GM19467 (cell line): ENCODE measurements around the gene SLC17A8.

Source experiments
- ATAC-seq: cut with Tn5 transposase; IDR thresholded peaks from one replicate; pipeline ENCODE4 v1.9.1; 2021; ENCODE audit warnings: mild to moderate bottlenecking, moderate library complexity; ENCODE audit not compliant: unreplicated experiment

The SLC17A8 gene

GRCh38 chr12:100368066-100368465 is 11.2 kb downstream of the SLC17A8 start:
- no peak for ATAC-seq

- no peak for ATAC-seq
Measured at GRCh38 chr12:100371146-100371545, 14.3 kb downstream of the SLC17A8 start.

DNA sequence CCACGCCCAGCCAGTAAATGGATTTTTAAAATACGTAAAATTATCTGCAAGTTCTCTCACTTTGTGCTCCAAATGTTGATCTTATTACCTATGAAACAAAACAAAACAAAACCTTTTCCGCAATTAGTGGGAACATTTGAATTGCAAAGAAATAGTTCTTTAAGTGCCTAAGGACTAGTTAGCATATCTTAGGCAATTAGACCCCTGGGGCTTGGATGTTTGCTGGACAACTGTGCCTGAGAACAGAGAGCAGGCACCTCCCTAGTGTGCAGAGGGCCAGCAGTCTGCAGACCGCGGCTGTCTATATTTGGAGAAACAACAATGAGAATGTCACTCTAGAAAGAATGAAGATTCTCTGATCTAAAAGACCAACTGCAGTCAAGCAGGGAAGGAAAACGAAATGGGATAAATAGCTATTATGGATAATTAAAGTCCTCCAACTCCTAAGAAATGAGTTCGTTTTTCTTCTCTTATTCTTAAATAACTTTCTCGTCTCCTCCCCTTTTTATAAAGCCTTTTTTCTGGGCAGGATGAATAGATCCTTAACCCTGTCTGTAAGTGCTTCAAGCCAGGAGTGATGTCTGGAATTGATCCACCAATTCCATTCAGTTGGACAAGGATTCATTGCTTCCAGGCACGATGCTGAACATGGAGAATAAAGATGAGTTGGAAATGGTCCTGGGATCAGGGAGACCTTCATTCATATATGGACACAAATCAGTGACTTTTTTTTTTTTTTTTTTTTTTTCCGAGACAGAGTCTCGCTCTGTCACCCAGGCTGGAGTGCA is 16.2 kb downstream of the SLC17A8 start:
- ATAC-seq, result no peak

GRCh38 chr12:100375038-100375735 is 18.3 kb downstream of the SLC17A8 start:
- no peak for ATAC-seq

DNA sequence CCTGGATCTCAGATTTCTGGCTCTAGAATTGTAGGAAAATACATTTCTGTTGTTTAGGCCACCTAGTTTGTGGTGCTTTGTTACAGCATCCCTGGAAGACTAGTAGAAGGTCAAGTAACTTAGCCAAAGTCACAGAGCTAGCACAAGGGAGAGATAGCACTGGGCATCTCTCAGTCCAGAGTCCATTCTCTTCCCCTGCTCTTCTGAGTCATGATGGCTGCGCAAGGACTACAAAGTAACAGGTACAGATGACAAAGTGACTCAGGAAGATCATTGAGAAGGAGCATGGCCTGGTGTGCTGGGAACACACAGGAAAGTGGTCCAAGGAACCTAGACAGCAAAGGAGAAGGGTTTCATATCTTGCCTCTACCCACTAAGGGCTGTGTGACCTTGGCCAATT is 19.3 kb downstream of the SLC17A8 start:
- no peak for ATAC-seq

GRCh38 chr12:100381379-100381778 is 24.5 kb downstream of the SLC17A8 start:
- no peak for ATAC-seq

GRCh38 chr12:100382338-100382737 is 25.5 kb downstream of the SLC17A8 start:
- no peak for ATAC-seq

GRCh38 chr12:100383586-100384558 is 27.0 kb downstream of the SLC17A8 start:
- ATAC-seq, result no peak

- no peak for ATAC-seq
Measured at GRCh38 chr12:100384559-100384935, 27.7 kb downstream of the SLC17A8 start.

- ATAC-seq, result no peak
Measured at GRCh38 chr12:100388382-100388781, 31.5 kb downstream of the SLC17A8 start.

GRCh38 chr12:100391856-100392255 is 35.0 kb downstream of the SLC17A8 start:
- ATAC-seq, result no peak

- ATAC-seq, result no peak
Measured at GRCh38 chr12:100393200-100393599, 36.3 kb downstream of the SLC17A8 start.

DNA sequence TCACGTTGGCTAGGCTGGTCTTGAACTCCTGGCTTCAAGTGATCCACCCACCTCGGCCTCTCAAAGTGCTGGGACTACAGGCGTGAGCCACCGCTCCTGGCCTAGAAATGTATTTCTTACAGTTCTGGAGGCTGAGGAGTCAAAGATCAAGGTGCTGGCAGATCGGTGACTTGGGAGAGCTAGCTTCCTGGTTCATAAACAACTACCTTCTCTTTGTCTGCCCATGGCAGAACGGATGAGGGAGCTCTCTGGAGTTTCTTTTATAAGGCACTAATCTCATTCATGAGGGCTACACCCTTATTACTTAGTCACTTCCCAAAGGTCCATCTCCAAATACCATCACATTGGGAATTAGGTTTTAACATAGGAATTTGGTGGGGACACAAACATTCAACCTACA is 38.9 kb downstream of the SLC17A8 start:
- ATAC-seq, result no peak

DNA sequence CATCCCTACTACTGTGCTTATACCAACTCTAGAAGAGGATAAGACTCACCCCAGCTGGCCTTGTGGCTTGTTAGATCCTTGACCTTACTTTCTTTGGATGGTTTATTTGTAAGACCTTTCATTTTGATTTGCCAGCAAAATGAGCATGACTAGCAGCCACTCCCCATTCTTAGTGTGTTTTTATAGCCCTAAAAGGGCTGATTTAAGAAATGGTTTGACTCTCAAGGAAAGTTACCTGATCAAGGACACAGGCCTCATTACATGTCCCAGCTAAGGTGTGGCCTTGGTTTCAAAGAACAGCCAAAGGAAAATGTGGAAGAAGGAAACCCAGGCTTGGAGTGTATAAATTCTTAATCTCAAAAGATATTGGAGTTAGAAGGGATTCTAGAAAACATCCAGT is 41.4 kb downstream of the SLC17A8 start:
- no peak for ATAC-seq

DNA sequence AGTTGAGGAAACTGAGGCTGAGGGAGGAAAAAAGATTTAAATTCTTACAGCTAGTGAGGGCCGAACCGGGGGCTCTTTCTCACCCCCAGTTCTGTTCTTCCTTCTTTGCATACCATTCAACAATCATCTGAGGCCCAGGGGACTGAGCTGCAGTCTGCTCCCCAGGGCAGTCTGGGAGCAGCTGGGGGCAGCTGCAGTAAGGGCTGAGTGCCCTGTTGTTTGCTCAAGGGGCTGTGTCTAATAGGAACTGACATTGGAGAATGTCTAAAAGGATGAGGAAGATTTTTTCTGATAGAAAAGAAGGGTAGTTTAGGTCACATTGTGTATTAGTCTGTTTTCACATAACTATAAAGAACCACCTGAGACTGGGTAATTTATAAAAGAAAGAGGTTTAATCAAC is 42.2 kb downstream of the SLC17A8 start:
- ATAC-seq, result no peak

DNA sequence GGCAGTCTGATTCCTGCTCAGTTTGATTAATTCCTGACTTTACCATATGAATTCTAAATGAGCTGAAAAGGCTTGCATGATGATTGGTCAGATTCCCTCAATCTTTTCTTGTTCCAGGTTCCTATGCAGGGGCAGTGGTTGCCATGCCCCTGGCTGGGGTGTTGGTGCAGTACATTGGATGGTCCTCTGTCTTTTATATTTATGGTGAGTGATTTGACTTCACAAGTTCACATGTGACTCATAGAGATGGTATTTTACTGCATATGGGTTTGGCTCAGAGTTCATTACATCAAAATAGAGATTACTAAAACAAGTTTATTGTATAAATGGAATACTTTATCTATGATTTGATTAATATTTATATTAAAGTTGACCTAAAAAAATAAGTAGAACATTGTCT is 44.8 kb downstream of the SLC17A8 start:
- ATAC-seq, result no peak

DNA sequence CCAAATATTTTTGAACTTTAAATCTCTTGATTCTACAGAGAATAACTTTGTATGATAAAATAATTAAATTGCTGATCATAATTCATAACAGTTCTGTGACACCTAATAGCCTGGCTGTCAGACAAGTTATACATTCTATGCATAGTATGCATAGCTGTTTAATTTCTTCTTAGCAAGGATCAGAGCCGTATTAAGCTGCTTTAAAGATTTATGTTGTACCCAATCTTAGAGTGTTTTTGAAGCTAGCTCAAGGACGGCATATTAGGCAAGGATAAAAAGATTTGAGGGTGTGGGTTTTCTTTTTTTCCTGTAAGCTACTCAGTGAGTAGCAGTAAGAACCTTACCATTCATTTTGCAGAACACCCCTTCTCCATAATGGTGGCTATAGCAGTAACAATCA is 45.9 kb downstream of the SLC17A8 start:
- no peak for ATAC-seq

- no peak for ATAC-seq
Measured at GRCh38 chr12:100403446-100403845, 46.6 kb downstream of the SLC17A8 start.

DNA sequence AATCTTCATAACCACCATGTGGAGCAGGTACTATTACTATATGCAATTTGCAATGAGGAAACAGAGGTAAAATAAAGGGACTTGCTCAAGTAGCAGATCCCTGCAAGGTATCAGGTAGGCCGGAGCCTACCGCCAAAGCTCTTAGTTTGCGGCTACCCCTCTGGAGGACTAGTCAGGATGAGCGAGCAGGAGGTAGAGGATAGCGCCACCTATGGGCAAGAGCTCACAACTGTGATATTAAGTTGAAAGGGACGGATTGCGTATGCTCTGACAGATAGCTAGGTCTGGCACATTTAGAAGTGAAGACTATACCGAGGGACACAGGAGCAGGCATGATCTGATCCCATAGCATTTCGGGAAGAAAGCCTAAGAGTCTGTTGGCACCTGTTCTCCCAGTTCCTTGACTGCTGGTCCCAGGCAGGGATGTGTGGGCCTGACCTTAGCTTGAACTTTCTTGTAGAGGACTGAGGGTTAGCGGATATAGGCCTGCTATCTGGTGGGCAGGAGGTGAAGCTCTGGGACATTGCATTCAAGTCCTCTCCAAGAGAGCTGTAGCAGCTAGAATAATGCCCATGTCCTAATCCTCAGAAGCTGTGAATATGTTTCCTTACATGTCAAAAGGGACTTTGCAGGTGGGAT is 48.0 kb downstream of the SLC17A8 start:
- peak; percentile 71 for ATAC-seq

GRCh38 chr12:100413001-100413400 is 56.1 kb downstream of the SLC17A8 start:
- no peak for ATAC-seq

DNA sequence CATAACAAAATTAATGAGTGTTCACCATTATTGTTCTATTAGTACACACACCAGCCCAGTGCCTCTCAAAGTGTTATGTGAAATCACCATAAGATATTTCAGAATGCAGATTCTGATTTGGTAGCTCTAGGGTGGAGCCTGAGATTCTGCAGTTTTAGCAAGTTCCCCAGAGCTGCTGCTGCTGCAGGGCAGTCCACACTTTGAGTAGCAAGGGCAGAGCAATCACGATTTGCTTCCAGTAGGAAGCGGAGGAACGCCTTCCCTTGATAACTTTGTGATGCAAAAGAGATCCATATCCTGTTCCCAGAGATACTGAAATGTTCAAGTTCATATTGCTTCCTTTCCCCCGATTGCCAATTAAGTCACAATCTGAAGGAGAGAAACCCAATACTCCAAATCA is 57.9 kb downstream of the SLC17A8 start:
- no peak for ATAC-seq
